K562 (cell line): ENCODE measurements around the gene SLC38A1. TPM values are rescaled to one million over a fixed set of nuclear protein-coding genes. Genes with fewer than 3 reads are reported as not detected.

Experiments used
- ATAC-seq: fragments of 200-7000 bp; cut with Tn5 transposase; 3 replicates; pipeline ENCODE4 v1.9.1; 2020; ENCODE audit warnings: moderate library complexity
- BruUV-seq: library from RNA; stranded (reverse); fragments of 400-500 nt; replicated peaks from 2 replicates; lab custom pipeline; 2021; lab: Mats Ljungman, UMichigan
- CTCF ChIA-PET: fragments of 300-600 bp; formaldehyde crosslinking; extraction: SDS; loops from one replicate; lab custom pipeline; 2021; ENCODE audit warnings: low intra/inter-chr PET ratio; lab: Yijun Ruan, JAX
- POLR2A ChIA-PET: fragments of 300-600, 350-650 bp; sonication (Branson Sonifier 250); formaldehyde crosslinking; extraction: SDS; loops from one replicate; lab custom pipeline; 2021; ENCODE audit warnings: antibody characterized with exemption, inconsistent platforms; lab: Yijun Ruan, JAX
- DNase-seq, 4 experiments: peaks; one replicate each; pipeline versions ENCODE4 v3.0.0 to v3.0.0-alpha.2; 2011 to 2018; ENCODE audit warnings: low spot score in 3 of 4, mixed read lengths in 3 of 4; ENCODE audit errors: extremely low read depth in 1 of 4
- FAIRE-seq: peaks from 2 replicates; lab custom pipeline; 2011; peaks lifted over from hg19 to GRCh38; lab: Jason Lieb, UNC
- H2AFZ ChIP-seq: 2 replicates; pipeline ENCODE4 v1.6.0; 2011; ENCODE audit warnings: low read depth, low read length, control low read depth, inconsistent platforms
- H3K27ac ChIP-seq: fragments of 200-600 bp; 3 replicates; pipeline ENCODE4 v1.8.0; 2011; ENCODE audit warnings: low read depth, mild to moderate bottlenecking, control low read depth, inconsistent platforms, low read length, moderate library complexity, mixed read lengths; ENCODE audit errors: extremely low read depth
- H3K27me3 ChIP-seq, 2 experiments: fragments of 300-600 bp in 1 of 2; 2 replicates in 1 of 2; 3 replicates in 1 of 2; pipeline versions ENCODE4 v1.6.0 to v1.8.0; 2011; ENCODE audit warnings: inconsistent platforms in 2 of 2, low read length in 2 of 2, mild to moderate bottlenecking in 1 of 2, mixed read lengths in 1 of 2, moderate library complexity in 1 of 2; ENCODE audit not compliant: control insufficient read depth in 2 of 2, insufficient read depth in 2 of 2
- H3K36me3 ChIP-seq: fragments of 300-600 bp; 3 replicates; pipeline ENCODE4 v1.8.0; 2011; ENCODE audit warnings: mild to moderate bottlenecking, low read length, inconsistent platforms; ENCODE audit not compliant: control insufficient read depth, insufficient read depth
- H3K4me1 ChIP-seq, 2 experiments: fragments of 200-600 bp in 1 of 2; replicated peaks in 1 of 2; 2 replicates in 1 of 2; 3 replicates in 1 of 2; pipeline versions ENCODE4 v1.5.1 to v1.8.0; 2011; ENCODE audit warnings: inconsistent platforms in 2 of 2, low read length in 2 of 2, mild to moderate bottlenecking in 1 of 2, mixed read lengths in 1 of 2, moderate library complexity in 1 of 2; ENCODE audit not compliant: control insufficient read depth in 2 of 2, insufficient read depth in 2 of 2
- H3K4me2 ChIP-seq: 2 replicates; pipeline ENCODE4 v1.6.1; 2011; ENCODE audit warnings: low read length, control low read depth, inconsistent platforms, mixed read lengths; ENCODE audit not compliant: insufficient read depth
- H3K4me3 ChIP-seq: fragments of 200-600 bp; sonication (generic), shearing (Covaris generic); 2 replicates; pipeline ENCODE4 v1.5.1; 2016; ENCODE audit warnings: control low read depth, inconsistent platforms
- H3K79me2 ChIP-seq: fragments of 200-600 bp; 3 replicates; pipeline ENCODE4 v1.8.0; 2011; ENCODE audit warnings: low read length, inconsistent platforms; ENCODE audit not compliant: control insufficient read depth, insufficient read depth
- H3K9ac ChIP-seq, 2 experiments: 2 replicates each; pipeline versions ENCODE4 v1.6.0 to v1.6.1; 2011; ENCODE audit warnings: low read depth in 2 of 2, low read length in 2 of 2, control low read depth in 1 of 2, inconsistent platforms in 1 of 2, mild to moderate bottlenecking in 1 of 2, mixed read lengths in 1 of 2; ENCODE audit not compliant: insufficient read depth in 1 of 2
- H3K9me1 ChIP-seq: one replicate; pipeline ENCODE4 v1.6.0; 2011; ENCODE audit warnings: inconsistent platforms, mild to moderate bottlenecking, low read length, moderate library complexity; ENCODE audit not compliant: control insufficient read depth, insufficient read depth
- H3K9me3 ChIP-seq: replicated peaks from 2 replicates; pipeline ENCODE4 v1.5.1; 2011; ENCODE audit warnings: low read depth, low read length, inconsistent platforms; ENCODE audit not compliant: control insufficient read depth, insufficient read depth
- H4K20me1 ChIP-seq: replicated peaks from 2 replicates; pipeline ENCODE4 v1.6.1; 2011; ENCODE audit warnings: low read length, inconsistent platforms, mixed read lengths; ENCODE audit not compliant: control insufficient read depth, insufficient read depth
- KAT8 ChIP-seq: fragments of 450-650 bp; IDR thresholded peaks from 2 replicates; pipeline ENCODE4 v1.6.1; 2016; ENCODE audit warnings: low read depth, mild to moderate bottlenecking
- KHSRP ChIP-seq: fragments of 450-650 bp; IDR thresholded peaks from 2 replicates; pipeline ENCODE4 v1.6.1; 2017
- MAFK ChIP-seq: IDR thresholded peaks from 2 replicates; pipeline ENCODE4 v1.6.1; 2011; ENCODE audit warnings: low read length, improper control_type of control experiment
- MAX ChIP-seq: sonication (generic); formaldehyde crosslinking; IDR thresholded peaks from 2 replicates; pipeline ENCODE4 v1.9.0; 2022; ENCODE audit warnings: mild to moderate bottlenecking, missing genetic modification reagents
- NFXL1 ChIP-seq: fragments of 450-650 bp; formaldehyde crosslinking; IDR thresholded peaks from 2 replicates; pipeline ENCODE4 v1.4.0; 2021; ENCODE audit warnings: mild to moderate bottlenecking
- NR2C1 ChIP-seq, 2 experiments: fragments of 450-650 bp; IDR thresholded peaks; 2 replicates each; pipeline ENCODE4 v1.6.1; 2017; ENCODE audit warnings: mild to moderate bottlenecking in 2 of 2, antibody characterized with exemption in 1 of 2, inconsistent platforms in 1 of 2, missing compliant biosample characterization in 1 of 2, missing genetic modification characterization in 1 of 2
- PHF21A ChIP-seq: fragments of 450-650 bp; IDR thresholded peaks from 2 replicates; pipeline ENCODE4 v1.6.1; 2017; ENCODE audit warnings: low read depth, borderline replicate concordance
- POLR2A ChIP-seq: fragments of 450-650 bp; conservative IDR thresholded peaks from 2 replicates; pipeline ENCODE4 v1.6.1; 2016
- RERE ChIP-seq: sonication (generic); formaldehyde crosslinking; IDR thresholded peaks from 2 replicates; pipeline ENCODE4 v1.8.0; 2023; ENCODE audit warnings: missing genetic modification reagents, mild to moderate bottlenecking, borderline replicate concordance
- SFPQ ChIP-seq: fragments of 200-400 bp; formaldehyde crosslinking; IDR thresholded peaks from 2 replicates; pipeline ENCODE4 v1.6.1; 2017; ENCODE audit warnings: mild to moderate bottlenecking, low read depth, low read length, moderate library complexity
- SIN3A ChIP-seq, 2 experiments: fragments of 150-350 bp in 1 of 2; IDR thresholded peaks; 2 replicates each; pipeline ENCODE4 v1.6.1; 2011 to 2016; ENCODE audit warnings: borderline replicate concordance in 2 of 2, low read depth in 2 of 2, low read length in 2 of 2, mild to moderate bottlenecking in 2 of 2, moderate library complexity in 2 of 2; ENCODE audit not compliant: control insufficient read depth in 1 of 2
- SREBF1 ChIP-seq: fragments of 150-350 bp; IDR thresholded peaks from 2 replicates; pipeline ENCODE4 v1.6.1; 2014; ENCODE audit warnings: antibody characterized with exemption, low read depth, low read length, borderline replicate concordance
- TAF7 ChIP-seq: fragments of 450-650 bp; IDR thresholded peaks from 2 replicates; pipeline ENCODE4 v1.6.1; 2016; ENCODE audit warnings: missing genetic modification characterization, missing compliant biosample characterization
- USF2 ChIP-seq: sonication (generic); formaldehyde crosslinking; IDR thresholded peaks from 2 replicates; pipeline ENCODE4 v1.5.0; 2020; ENCODE audit warnings: missing genetic modification reagents
- WGBS: fragments of 100-300 bp; shearing (Covaris generic); methylation state at CpG from one replicate; pipeline ENCODE4 v1.1.6; 2016; ENCODE audit warnings: low coverage, mixed read lengths; ENCODE audit not compliant: insufficient coverage; ENCODE audit errors: missing lambda C conversion rate; 5-methylcytosine and 5-hydroxymethylcytosine counted together
- in situ Hi-C: fragments of 300-500 bp; cut with MboI; formaldehyde crosslinking; loops from 4 replicates; pipeline ENCODE4 v1.15.0; 2018; ENCODE audit warnings: inconsistent platforms, mixed read lengths
- intact Hi-C: fragments of 100-400 bp; cut with micrococcal nuclease; formaldehyde crosslinking; loops from 2 replicates; pipeline ENCODE4 v1.14.2; 2022
- polyA plus RNA-seq, 8 experiments: library from polyadenylated mRNA; depleted of rRNA in 4 of 8; stranded (reverse) in 5 of 8; unstranded in 3 of 8; fragments of >200 nt; fragmentation: Nextera tagmentation in 2 of 8; fragmentation: Illumina TruSeq in 1 of 8; extraction: Ambion mirVana in 2 of 8; extraction: Trizol in 1 of 8; gene quantifications; 2 replicates each; pipeline versions ENCODE4 v1.2.1 to v1.2.3, GENCODE V29; 2011 to 2014; ENCODE audit warnings: inconsistent platforms in 1 of 8, missing spikeins in 1 of 8
- total RNA-seq, 7 experiments: library from RNA; depleted of rRNA in 6 of 7; stranded (reverse); fragments of >200 nt in 6 of 7; fragmentation: Illumina TruSeq in 2 of 7; extraction: Trizol in 2 of 7; gene quantifications; 2 replicates each; pipeline versions ENCODE4 v1.2.1 to v1.2.3, GENCODE V29; 2011 to 2021; ENCODE audit warnings: low replicate concordance in 1 of 7

The SLC38A1 gene
- total and polyA plus RNA-seq, 9 of the 15 experiments (the other 6 are each of a cell fraction or from before 2014, with no cell fraction given): 51.9 to 112 (median 75.0) TPM

GRCh38 chr12:46144433-46144832 is 124.4 kb downstream of the SLC38A1 start (continued):
- TF ChIP-seq PHF21A (no peak), TAF7 (tag) (no peak), USF2 (no peak)

- DNase-seq: no peak
- CTCF ChIA-PET: no interaction called here
- H3K27ac ChIP-seq: no peak overlapping the region
- no peaks in the 10 kb centered on the region for H3K79me2 ChIP-seq
- no peak for TF ChIP-seq NFXL1 (CRISPR knock-in tag)
- no peak for TF ChIP-seq NR2C1 (IDR thresholded peaks at IDR 0.05)
- no peak for TF ChIP-seq NR2C1 (tag; IDR thresholded peaks at IDR 0.05)
- no peak for TF ChIP-seq RERE (CRISPR knock-in tag)
- TF ChIP-seq POLR2A: no peak
- TF ChIP-seq MAX (CRISPR knock-in tag): no peak
- no peak for TF ChIP-seq SFPQ
- TF ChIP-seq KAT8: no peak
- TF ChIP-seq SIN3A (IDR thresholded peaks at IDR 0.05; ENCODE audit: borderline replicate concordance in 2 of 2, control insufficient read depth in 1 of 2, low read depth in 2 of 2, low read length in 2 of 2): no peak
- no peak for TF ChIP-seq SREBF1
- no peak for TF ChIP-seq MAFK
- TF ChIP-seq KHSRP: no peak
- intact Hi-C loops: no loop called here
- 0% methylated on average over 2 of the region's 2 CpGs for WGBS
- no peaks in the 10 kb centered on the region for H3K4me1 ChIP-seq
- no peaks in the 10 kb centered on the region for H3K27me3 ChIP-seq
- no peak overlapping the region for H3K4me2 ChIP-seq
- no peak overlapping the region for H2AFZ ChIP-seq
- no peak for ATAC-seq
- no peaks in the 10 kb centered on the region for H3K9me1 ChIP-seq
- H3K36me3 ChIP-seq: no peaks in the 10 kb centered on the region
- in situ Hi-C loops: loop anchor here (25.0 kb wide), 1 partner anchor 876 kb away; no protein-coding TSS in a partner anchor
- no peaks in the 10 kb centered on the region for H3K9me3 ChIP-seq
- no peak for FAIRE-seq
- H3K4me3 ChIP-seq: no peak overlapping the region
- BruUV-seq: no TSS peak
- no peaks in the 10 kb centered on the region for H4K20me1 ChIP-seq
- POLR2A ChIA-PET: no interaction called here
- H3K9ac ChIP-seq: no peak overlapping the region
Measured at GRCh38 chr12:46136249-46136648, 132.6 kb downstream of the SLC38A1 start.
